Thoracic aorta (tissue), 2 donors: ENCODE data around the gene ALX3. TPM values are rescaled to one million over a fixed set of nuclear protein-coding genes. Genes with fewer than 3 reads are reported as not detected.

Source experiments
- ATAC-seq: fragments of 150-250 bp; one replicate; pipeline ENCODE4 v1.8.0; 2017; ENCODE audit warnings: low read depth; ENCODE audit not compliant: insufficient number of reproducible peaks, low FRiP score
- DNase-seq: peaks from one replicate; pipeline ENCODE4 v3.0.0-alpha.2; 2020; ENCODE audit warnings: low spot score
- H3K27ac ChIP-seq, 2 donors: fragments of 200-600 bp; sonication (generic); 1 replicate in 1 of 2; 2 replicates in 1 of 2; pipeline ENCODE4 v1.5.1; 2016; ENCODE audit warnings: mild to moderate bottlenecking in 2 of 2, moderate library complexity in 2 of 2
- H3K27me3 ChIP-seq: fragments of 200-600 bp; sonication (generic); replicated peaks from 2 replicates; pipeline ENCODE4 v1.6.0; 2016; ENCODE audit warnings: mild to moderate bottlenecking; ENCODE audit not compliant: insufficient read depth
- H3K36me3 ChIP-seq: fragments of 200-600 bp; sonication (generic); one replicate; pipeline ENCODE4 v1.5.1; 2016
- H3K4me1 ChIP-seq, 2 donors: fragments of 200-600 bp; sonication (generic); 1 replicate in 1 of 2; 2 replicates in 1 of 2; pipeline versions ENCODE4 v1.5.1 to v1.6.0; 2016; ENCODE audit warnings: low read depth in 2 of 2, mild to moderate bottlenecking in 1 of 2; ENCODE audit not compliant: control insufficient read depth in 1 of 2
- H3K4me3 ChIP-seq: fragments of 200-600 bp; sonication (generic); 2 replicates; pipeline ENCODE4 v1.5.1; 2016; ENCODE audit warnings: mild to moderate bottlenecking
- H3K9me3 ChIP-seq: fragments of 200-600 bp; sonication (generic); 2 replicates; pipeline ENCODE4 v1.5.1; 2016
- CTCF ChIP-seq: fragments of 200-600 bp; sonication (generic); IDR thresholded peaks from one replicate; pipeline ENCODE4 v1.5.1; 2019; ENCODE audit warnings: antibody characterized with exemption
- total RNA-seq, 2 donors: library from RNA; depleted of rRNA; stranded (reverse); fragments of >200 nt; gene quantifications; one replicate each; pipeline versions ENCODE4 v1.1.0 to v1.2.3, GENCODE V29; 2016

Gene ALX3
- total RNA-seq, 2 donors from 2014 or later, result not detected

GRCh38 chr1:110024613-110025012, 45.9 kb downstream of the ALX3 start:
- ATAC-seq, result no peak
- no peak for TF ChIP-seq CTCF
- Histone ChIP-seq H3K27me3 (no peaks in the 10 kb centered on the region), H3K27ac (no peak overlapping the region), H3K4me1 (no peaks in the 10 kb centered on the region), H3K36me3 (peaks cover 32% of the 10 kb centered on the region), H3K4me3 (no peak overlapping the region), H3K9me3 (no peaks in the 10 kb centered on the region)
- DNase-seq, result no peak

GRCh38 chr1:110021285-110021684, 49.2 kb downstream of the ALX3 start:
- no peak overlapping the region for H3K4me3 ChIP-seq
- H3K27ac ChIP-seq, result no peak overlapping the region
- H3K36me3 ChIP-seq, result peaks cover 63% of the 10 kb centered on the region
- DNase-seq (no peak), ATAC-seq (no peak)
- no peak for TF ChIP-seq CTCF
- H3K27me3 ChIP-seq, result no peaks in the 10 kb centered on the region
- no peaks in the 10 kb centered on the region for H3K4me1 ChIP-seq
- no peaks in the 10 kb centered on the region for H3K9me3 ChIP-seq

- no peak overlapping the region for H3K4me3 ChIP-seq
- no peaks in the 10 kb centered on the region for H3K4me1 ChIP-seq
- no peak overlapping the region for H3K27ac ChIP-seq
- no peak for DNase-seq
- H3K9me3 ChIP-seq, result no peaks in the 10 kb centered on the region
- TF ChIP-seq CTCF, result no peak
- H3K36me3 ChIP-seq, result peaks cover 73% of the 10 kb centered on the region
- ATAC-seq, result no peak
- H3K27me3 ChIP-seq, result no peaks in the 10 kb centered on the region
Observed at GRCh38 chr1:110019770-110020169, 50.7 kb downstream of the ALX3 start.

GRCh38 chr1:110018396-110018795, 52.1 kb downstream of the ALX3 start:
- no peak for TF ChIP-seq CTCF
- no peak overlapping the region for H3K27ac ChIP-seq
- DNase-seq (no peak), ATAC-seq (no peak)
- peaks cover 79% of the 10 kb centered on the region for H3K36me3 ChIP-seq
- no peak overlapping the region for H3K4me3 ChIP-seq
- no peaks in the 10 kb centered on the region for H3K9me3 ChIP-seq
- H3K4me1 ChIP-seq, result no peaks in the 10 kb centered on the region
- no peaks in the 10 kb centered on the region for H3K27me3 ChIP-seq

- Histone ChIP-seq H3K4me1 (no peaks in the 10 kb centered on the region), H3K36me3 (peaks cover 77% of the 10 kb centered on the region), H3K4me3 (no peak overlapping the region), H3K9me3 (no peaks in the 10 kb centered on the region), H3K27ac (no peak overlapping the region), H3K27me3 (no peaks in the 10 kb centered on the region)
- no peak for TF ChIP-seq CTCF
- no peak for ATAC-seq
- DNase-seq, result no peak
Observed at GRCh38 chr1:110017792-110018191, 52.7 kb downstream of the ALX3 start.
